HG03520 (cell line): ENCODE measurements around the gene GPATCH2L.

Source experiments
- ATAC-seq: cut with Tn5 transposase; IDR thresholded peaks from one replicate; pipeline ENCODE4 v1.9.1; 2021; ENCODE audit warnings: mild to moderate bottlenecking, moderate library complexity; ENCODE audit not compliant: unreplicated experiment

GPATCH2L gene

GRCh38 chr14:76252471-76252870 lies 100.7 kb downstream of the GPATCH2L start:
- no peak for ATAC-seq

DNA sequence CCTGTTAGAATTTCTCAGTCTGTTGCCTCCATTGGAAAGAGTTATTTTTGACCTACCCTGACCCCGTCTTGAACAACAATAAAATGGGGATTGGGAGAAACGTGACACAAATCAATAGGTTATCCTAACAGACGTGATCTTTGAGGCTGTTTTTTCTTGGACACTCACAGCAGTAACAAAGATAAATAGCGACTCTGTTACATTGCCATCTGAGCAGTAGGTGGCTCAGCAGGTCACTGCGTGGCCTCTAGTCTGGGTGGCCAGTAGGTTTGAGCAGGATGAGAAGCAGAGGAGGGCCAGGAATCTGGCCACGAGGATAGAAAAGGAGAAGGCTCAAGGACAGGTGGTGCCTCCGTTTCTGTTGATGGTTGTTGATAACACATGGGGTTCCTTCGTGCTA lies 101.4 kb downstream of the GPATCH2L start:
- no peak for ATAC-seq

- no peak for ATAC-seq
These were observed 104.8 kb downstream of the GPATCH2L start for GRCh38 chr14:76256545-76256944.

GRCh38 chr14:76257111-76257803 lies 105.5 kb downstream of the GPATCH2L start:
- ATAC-seq, result no peak

GRCh38 chr14:76257842-76258397 lies 106.2 kb downstream of the GPATCH2L start:
- ATAC-seq, result no peak

- no peak for ATAC-seq
These were observed 107.5 kb downstream of the GPATCH2L start for GRCh38 chr14:76259029-76259735.

GRCh38 chr14:76260749-76261148 lies 109.0 kb downstream of the GPATCH2L start:
- ATAC-seq, result no peak

DNA sequence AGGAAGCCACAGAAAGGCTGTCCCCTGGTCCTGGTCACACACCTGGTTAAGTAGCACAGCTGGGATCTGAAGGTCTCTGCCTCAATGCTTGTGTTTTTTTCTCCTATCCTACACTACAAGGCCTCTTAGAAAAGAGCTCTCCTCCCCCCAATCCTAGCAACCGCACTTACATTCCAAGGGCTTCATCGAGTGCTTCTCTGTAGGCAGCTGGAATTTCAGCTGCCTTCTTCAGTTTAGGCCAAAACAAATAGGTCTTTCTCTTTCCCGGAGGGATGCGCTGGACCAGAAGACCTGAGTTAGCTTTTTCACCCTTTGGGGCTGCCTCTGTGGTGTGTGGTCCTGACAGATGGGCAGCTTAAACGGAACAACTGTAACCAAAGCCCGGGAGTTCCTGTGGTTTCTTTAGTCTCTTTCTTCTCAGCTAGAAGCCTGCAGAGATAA lies 109.7 kb downstream of the GPATCH2L start:
- ATAC-seq, result no peak

GRCh38 chr14:76262641-76263040 lies 110.9 kb downstream of the GPATCH2L start:
- ATAC-seq, result no peak
